NCI-H1694 (cell line): ENCODE data around the gene MAP4K4.
"Not testable (repeated sequence)": the region's sequence is repeated elsewhere in the genome, so short reads cannot be mapped to it uniquely, and the experiment has no call there.

Experiments used
- DNase-seq: peaks from one replicate; lab custom pipeline; 2025; lab: John Stamatoyannopoulos, UW

Gene MAP4K4

GRCh38 chr2:101768556-101769220, 71.2 kb downstream of the MAP4K4 start:
- no peak for DNase-seq

GRCh38 chr2:101769726-101770125, 72.2 kb downstream of the MAP4K4 start:
- DNase-seq: not testable (repeated sequence)

GRCh38 chr2:101770726-101771125, 73.2 kb downstream of the MAP4K4 start:
- DNase-seq: peak; percentile 32

- no peak for DNase-seq
Measured at GRCh38 chr2:101771227-101771902, 73.9 kb downstream of the MAP4K4 start.

DNA sequence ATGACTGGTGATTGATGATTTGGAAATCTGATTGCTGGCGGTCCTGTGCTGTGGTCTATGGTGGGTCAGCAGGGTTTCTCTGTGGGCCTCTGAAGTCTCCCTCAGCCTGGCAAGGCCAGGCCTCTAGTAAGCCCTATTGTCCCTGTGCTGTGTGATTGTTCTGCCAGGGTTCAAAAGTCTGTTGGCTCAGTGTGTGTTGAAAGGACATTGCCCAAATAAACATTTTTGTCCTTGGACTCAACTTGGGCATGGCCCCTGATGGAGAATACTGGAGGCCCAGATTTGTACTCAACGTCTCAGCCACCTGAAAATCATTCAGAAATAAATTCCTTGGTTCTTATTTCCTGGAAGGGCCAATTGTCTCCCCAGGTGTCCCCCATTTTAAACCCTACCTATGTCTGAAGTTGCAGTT, 74.4 kb downstream of the MAP4K4 start:
- no peak for DNase-seq

GRCh38 chr2:101773137-101773536, 75.6 kb downstream of the MAP4K4 start:
- no peak for DNase-seq

DNA sequence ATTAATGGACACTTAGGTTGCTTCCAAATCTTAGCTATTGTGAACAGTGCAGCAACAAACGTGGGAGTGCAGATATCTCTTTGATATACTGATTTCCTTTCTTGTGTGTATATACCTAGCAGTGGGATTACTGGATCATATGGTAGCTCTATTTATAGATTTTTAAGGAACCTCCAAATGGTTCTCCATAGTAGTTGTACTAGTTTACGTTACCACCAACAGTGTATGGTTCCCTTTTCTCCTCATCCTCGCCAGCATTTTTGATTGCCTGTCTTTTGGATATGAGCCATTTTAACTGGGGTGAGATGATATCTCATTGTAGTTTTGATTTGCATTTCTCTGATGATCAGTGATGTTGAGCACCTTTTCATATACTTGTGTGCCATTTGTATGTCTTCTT, 76.5 kb downstream of the MAP4K4 start:
- DNase-seq: not testable (repeated sequence)

- no peak for DNase-seq
Measured at GRCh38 chr2:101775092-101775491, 77.6 kb downstream of the MAP4K4 start.

DNA sequence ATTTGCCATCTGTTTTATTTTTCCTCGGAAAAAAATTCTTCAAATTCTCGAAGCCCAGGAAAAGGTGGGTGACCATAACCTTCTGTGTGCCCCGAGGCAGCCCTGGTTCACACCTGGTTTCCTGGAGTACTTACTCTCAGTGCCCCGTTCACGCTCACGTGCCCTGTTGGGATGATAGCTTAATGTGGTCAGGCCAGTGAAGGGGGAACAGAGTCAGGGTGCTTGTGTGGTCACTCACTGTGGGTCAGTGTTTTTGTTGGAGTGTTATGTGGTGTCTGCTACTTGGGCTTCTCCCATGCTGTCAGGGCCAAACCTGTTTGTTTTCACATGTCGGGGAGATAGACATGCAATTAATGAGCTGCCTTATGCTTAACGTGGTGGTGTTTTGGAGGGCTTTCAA, 78.1 kb downstream of the MAP4K4 start:
- no peak for DNase-seq

DNA sequence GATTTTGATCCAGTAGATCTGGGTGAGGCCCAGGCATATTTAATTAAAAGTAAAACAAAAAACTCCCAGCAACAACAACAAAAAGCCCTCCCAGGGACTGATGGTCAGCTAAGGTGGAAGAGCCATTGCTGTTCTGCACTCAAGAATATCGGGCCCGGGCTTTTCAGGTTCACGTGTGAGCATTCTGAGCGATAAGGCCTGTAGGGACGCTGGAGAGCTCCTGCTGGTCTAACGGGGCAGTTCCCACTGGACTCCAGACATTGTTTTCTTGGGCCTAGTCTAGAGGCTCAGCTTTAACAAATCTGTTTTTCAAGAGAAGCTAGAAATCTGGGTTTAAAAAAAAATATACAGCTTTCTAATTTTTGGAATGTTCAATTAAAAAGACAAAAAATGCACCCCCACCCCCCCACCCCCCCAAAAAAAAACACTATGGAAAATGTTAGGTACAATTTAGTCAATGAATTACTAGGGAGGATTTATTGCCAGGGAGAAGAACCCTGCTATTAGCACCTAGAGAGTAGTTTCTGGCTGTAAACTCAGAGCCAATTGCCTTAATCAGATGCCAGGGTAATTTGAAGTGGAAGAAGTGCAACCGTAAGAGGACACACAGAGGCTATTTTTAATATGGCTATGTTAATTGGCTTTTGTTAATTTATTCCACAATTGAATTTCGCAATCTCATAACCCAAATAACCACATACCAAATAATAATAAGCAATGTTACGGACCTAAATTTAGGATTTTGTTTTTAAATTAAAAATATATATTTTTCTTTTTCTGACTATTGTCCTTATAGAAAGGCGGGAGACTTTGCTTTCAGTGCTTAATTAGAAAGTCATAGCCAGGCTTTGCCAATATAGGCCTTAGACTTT, 78.9 kb downstream of the MAP4K4 start:
- DNase-seq: no peak

- DNase-seq: no peak
Measured at GRCh38 chr2:101777337-101777736, 79.8 kb downstream of the MAP4K4 start.

DNA sequence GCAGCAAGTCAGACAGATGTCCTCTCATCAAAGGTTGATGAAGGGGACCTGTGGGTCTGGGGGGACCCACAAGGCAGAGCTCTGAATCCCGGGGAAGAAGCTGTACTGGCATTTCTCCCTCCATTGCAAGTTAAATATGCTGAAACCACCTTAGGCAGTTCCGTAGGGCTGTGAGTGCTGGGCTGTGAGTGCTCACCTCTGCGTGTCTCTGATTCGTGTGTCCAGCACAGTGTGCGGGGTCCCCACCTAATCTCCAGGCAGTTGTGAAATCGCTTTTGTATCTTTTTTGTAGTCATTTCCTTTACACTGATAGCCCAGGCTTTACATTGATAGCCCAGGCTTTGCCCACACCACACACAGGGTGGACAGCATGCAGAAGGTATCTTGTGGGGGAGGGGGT, 80.6 kb downstream of the MAP4K4 start:
- DNase-seq: no peak

DNA sequence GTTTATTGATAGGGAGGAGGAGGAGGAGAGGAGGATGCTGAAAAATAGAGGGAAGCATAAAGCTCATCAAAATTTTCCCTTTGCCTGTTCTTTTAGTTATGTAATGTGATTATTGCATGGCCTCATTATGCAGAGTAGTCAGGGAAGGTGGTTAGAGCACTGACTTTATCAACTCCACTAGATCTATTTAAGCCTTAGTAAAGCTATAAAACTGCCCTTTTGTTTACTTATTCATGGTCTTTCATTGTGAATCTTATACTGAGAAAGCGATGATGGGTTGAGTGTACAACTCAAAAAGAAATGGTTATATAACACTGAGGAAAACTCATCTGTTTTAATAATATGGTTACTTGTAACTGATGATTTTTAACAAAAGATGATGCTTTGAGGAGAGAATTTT, 81.7 kb downstream of the MAP4K4 start:
- DNase-seq: no peak

DNA sequence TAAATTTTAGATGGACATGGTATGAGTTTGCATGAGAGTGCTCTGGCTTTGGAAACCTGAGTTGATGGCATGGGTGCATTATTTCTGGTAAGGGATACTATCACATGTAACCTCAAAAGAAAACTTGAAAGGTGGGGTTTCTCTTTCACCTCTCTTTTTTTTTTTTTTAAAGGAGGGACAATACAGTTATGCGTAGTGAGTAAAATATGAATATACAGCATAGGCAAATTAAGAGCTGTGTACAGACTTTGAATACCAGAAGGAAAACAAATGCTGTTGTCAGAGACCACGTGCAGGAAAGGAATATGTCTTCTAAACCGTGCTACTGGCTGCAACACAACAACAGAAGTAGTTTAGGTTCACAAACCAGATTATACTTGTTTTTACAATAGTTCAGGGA, 82.1 kb downstream of the MAP4K4 start:
- no peak for DNase-seq

GRCh38 chr2:101781326-101781725, 83.8 kb downstream of the MAP4K4 start:
- DNase-seq: no peak

DNA sequence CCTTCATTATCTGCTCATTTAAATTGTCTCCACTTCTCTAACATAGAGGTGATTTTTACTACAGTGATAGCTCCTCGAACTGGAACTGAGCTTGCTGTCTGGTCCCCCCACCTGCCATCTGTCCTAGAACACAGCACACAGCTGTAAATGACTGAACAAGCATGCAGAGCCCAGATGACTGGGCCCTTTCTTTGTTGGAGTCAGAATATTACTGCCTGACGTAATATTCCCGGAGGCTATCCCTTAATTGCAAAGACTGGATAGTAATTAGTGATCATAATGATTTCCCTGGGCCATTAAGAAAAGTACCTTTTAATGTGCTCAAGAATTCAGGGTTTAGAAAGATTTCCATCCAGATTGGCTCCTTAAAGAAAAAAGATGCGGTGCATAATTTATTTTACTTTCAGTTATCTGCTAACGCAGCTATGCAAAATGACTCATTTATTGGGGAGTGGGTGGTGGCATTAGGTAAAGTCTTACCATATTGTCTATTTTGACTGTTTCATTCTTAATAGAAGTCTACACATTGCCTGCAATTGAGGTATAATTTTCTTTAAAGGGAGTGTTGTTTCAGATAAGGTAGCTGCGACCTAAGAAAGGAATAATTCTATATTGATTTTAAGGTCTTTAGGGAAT, 84.4 kb downstream of the MAP4K4 start:
- DNase-seq: peak; percentile 68

- DNase-seq: no peak
Measured at GRCh38 chr2:101782427-101782792, 84.9 kb downstream of the MAP4K4 start.

DNA sequence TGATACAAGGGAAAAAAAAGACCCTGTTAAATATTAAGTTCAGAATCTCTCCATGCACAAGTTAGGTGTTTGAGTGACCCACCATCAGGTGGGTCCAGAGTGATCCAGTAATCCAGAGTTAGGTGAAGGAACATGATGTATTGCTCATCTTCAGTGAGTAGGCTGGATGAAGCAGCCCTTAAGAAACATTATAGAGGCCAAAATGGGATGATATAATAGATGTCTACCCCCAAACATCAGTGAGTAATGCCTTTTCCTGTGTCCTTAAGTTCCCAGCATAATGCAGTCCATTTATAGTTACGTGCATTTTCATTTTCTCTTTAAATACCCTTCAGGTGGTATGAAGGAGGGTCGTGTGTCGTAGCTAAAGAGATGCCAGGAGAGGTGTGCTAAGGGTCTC, 89.6 kb downstream of the MAP4K4 start:
- DNase-seq: no peak

GRCh38 chr2:101788565-101788964, 91.1 kb downstream of the MAP4K4 start:
- DNase-seq: no peak

GRCh38 chr2:101788995-101789970, 91.8 kb downstream of the MAP4K4 start:
- DNase-seq: no peak

DNA sequence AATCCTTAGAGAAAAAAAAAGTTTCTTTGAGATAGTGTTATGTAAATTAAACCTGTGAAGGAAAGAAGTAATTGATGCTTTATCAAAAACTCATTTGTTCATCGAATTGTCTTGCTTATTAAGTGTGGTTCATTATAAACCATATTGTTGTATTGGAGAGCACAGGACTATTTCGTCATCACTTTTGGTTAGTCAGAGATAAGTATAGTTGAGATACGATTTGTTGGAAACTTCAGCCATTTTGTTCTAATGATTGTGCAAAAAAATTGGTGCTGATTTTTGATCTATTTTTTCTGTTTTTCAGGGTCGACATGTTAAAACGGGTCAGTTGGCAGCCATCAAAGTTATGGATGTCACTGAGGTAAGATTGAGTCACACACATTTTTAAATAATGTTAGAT, 92.9 kb downstream of the MAP4K4 start:
- no peak for DNase-seq
